Nephron (organoid): ENCODE results near the gene ADCY1.

Experiments
- H3K27ac Mint-ChIP-seq, 3 experiments: 2 replicates each; pipeline ENCODE4 v1.8.0; 2020; ENCODE audit warnings: mixed read lengths in 3 of 3, mild to moderate bottlenecking in 2 of 3, moderate library complexity in 1 of 3
- H3K27me3 Mint-ChIP-seq: 2 replicates; pipeline ENCODE4 v1.8.0; 2021; ENCODE audit warnings: low read depth, mild to moderate bottlenecking, moderate library complexity, mixed read lengths
- H3K36me3 Mint-ChIP-seq: 2 replicates; pipeline ENCODE4 v1.8.0; 2020; ENCODE audit warnings: low read depth, mixed read lengths
- H3K4me1 Mint-ChIP-seq: 2 replicates; pipeline ENCODE4 v1.8.0; 2020; ENCODE audit warnings: mixed read lengths
- H3K4me3 Mint-ChIP-seq, 3 experiments: 2 replicates each; pipeline ENCODE4 v1.8.0; 2020; ENCODE audit warnings: mild to moderate bottlenecking in 3 of 3, mixed read lengths in 3 of 3, moderate library complexity in 2 of 3
- H3K9me3 Mint-ChIP-seq: 2 replicates; pipeline ENCODE4 v1.8.0; 2020; ENCODE audit warnings: mixed read lengths
- CTCF ChIP-seq, 3 experiments: fragments of 200-600 bp; sonication (generic); IDR thresholded peaks; one replicate each; pipeline ENCODE4 v1.5.0; 2021; ENCODE audit warnings: antibody characterized with exemption in 3 of 3; ENCODE audit not compliant: unreplicated experiment in 3 of 3

ADCY1 gene

GRCh38 chr7:45625714-45626440, 51.7 kb downstream of the ADCY1 start:
- Mint-ChIP-seq H3K4me1 (no peaks in the 10 kb centered on the region), H3K4me3 (no peak overlapping the region), H3K9me3 (peaks cover 2% of the 10 kb centered on the region), H3K27me3 (peaks cover 5% of the 10 kb centered on the region), H3K27ac (no peak overlapping the region), H3K36me3 (no peaks in the 10 kb centered on the region)
- no peak for TF ChIP-seq CTCF (IDR thresholded peaks at IDR 0.05; ENCODE audit: unreplicated experiment in 3 of 3)

- peaks cover 5% of the 10 kb centered on the region for H3K27me3 Mint-ChIP-seq
- no peaks in the 10 kb centered on the region for H3K4me1 Mint-ChIP-seq
- no peak overlapping the region for H3K27ac Mint-ChIP-seq
- peaks cover 3% of the 10 kb centered on the region for H3K9me3 Mint-ChIP-seq
- H3K4me3 Mint-ChIP-seq, result no peak overlapping the region
- TF ChIP-seq CTCF (IDR thresholded peaks at IDR 0.05; ENCODE audit: unreplicated experiment in 3 of 3), result no peak
- no peaks in the 10 kb centered on the region for H3K36me3 Mint-ChIP-seq
Observed at GRCh38 chr7:45626441-45627430, 52.6 kb downstream of the ADCY1 start.

DNA sequence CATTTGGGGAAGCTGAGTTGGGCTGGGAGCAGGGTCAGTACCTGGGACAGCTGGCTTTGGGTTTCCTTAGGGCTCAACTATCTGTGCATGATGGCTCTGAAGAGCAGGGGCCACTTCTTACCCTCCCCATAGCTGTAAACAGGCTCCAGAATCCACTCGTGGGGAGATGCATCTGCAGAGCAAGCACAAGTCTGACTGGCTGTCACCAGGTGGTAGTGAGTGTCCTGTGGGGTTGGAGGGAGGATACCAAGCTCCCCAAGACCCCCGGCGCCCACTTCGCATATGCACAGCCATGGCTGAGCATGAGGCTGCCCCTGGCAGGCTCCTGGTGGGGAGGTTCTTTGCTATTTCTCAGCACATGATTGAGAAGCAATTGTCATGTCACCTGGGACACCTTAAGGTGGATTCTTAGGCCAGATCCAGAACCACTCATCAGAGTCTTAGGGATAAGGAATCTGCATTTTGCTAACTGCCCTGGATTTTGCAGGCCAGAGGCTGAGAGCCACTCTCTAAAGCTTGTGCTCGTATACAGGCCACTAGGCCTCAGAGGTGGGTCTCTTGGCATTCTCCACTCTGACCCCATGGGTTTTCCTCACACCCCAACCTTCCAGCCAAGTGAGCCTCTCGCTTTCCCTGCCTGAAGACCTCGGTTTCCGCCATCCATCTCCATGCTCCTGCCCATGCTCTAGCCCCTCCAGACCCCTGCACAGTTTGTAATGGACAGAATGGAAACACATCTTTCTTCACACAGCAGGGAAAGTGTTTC, 53.7 kb downstream of the ADCY1 start:
- Mint-ChIP-seq H3K27ac (no peak overlapping the region), H3K4me3 (no peak overlapping the region), H3K36me3 (no peaks in the 10 kb centered on the region), H3K27me3 (peaks cover 5% of the 10 kb centered on the region), H3K4me1 (no peaks in the 10 kb centered on the region), H3K9me3 (peaks cover 3% of the 10 kb centered on the region)
- no peak for TF ChIP-seq CTCF (IDR thresholded peaks at IDR 0.05; ENCODE audit: unreplicated experiment in 3 of 3)

DNA sequence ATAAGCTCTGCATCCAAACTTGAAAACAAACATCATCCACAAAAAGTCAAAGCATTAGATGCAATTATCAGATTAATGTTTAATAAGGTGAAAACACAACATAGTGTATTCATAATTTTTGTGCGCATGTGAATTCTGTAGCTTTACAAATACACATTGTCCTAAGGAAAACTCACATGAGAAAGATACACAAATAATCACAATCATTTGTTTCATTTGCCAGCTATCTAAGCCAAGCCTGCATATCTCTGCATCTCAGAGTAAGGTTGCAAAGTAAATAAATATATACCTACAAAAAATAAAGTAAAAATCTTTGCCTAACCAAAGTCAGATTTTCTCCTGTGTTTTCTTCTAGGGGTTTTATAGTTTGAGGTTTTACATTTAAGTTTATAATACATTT, 57.4 kb downstream of the ADCY1 start:
- no peak for TF ChIP-seq CTCF (IDR thresholded peaks at IDR 0.05; ENCODE audit: unreplicated experiment in 3 of 3)
- Mint-ChIP-seq H3K27me3 (no peaks in the 10 kb centered on the region), H3K4me3 (no peak overlapping the region), H3K4me1 (no peaks in the 10 kb centered on the region), H3K9me3 (peaks cover 3% of the 10 kb centered on the region), H3K27ac (no peak overlapping the region), H3K36me3 (no peaks in the 10 kb centered on the region)

GRCh38 chr7:45636733-45637132, 62.6 kb downstream of the ADCY1 start:
- Mint-ChIP-seq H3K27me3 (no peaks in the 10 kb centered on the region), H3K9me3 (no peaks in the 10 kb centered on the region), H3K36me3 (no peaks in the 10 kb centered on the region), H3K4me1 (no peaks in the 10 kb centered on the region), H3K4me3 (no peak overlapping the region), H3K27ac (no peak overlapping the region)
- TF ChIP-seq CTCF (IDR thresholded peaks at IDR 0.05; ENCODE audit: unreplicated experiment in 3 of 3), result no peak
